Lung (tissue), 12 donors: ENCODE measurements around the gene ABHD12. TPM values are rescaled to one million over a fixed set of nuclear protein-coding genes. Genes with fewer than 3 reads are reported as not detected.

Source experiments
- ATAC-seq: fragments of 200-7000 bp; cut with Tn5 transposase; one replicate; pipeline ENCODE4 v1.9.1; 2020; ENCODE audit warnings: moderate number of reproducible peaks; ENCODE audit not compliant: insufficient read depth, low FRiP score
- DNase-seq, 3 donors: peaks; one replicate each; pipeline ENCODE4 v3.0.0-alpha.2; 2013 to 2017
- H3K27ac ChIP-seq, 2 donors: one replicate each; pipeline ENCODE4 v1.5.1; 2013; ENCODE audit warnings: mild to moderate bottlenecking in 2 of 2, moderate library complexity in 2 of 2, control low read depth in 1 of 2, inconsistent platforms in 1 of 2, low read depth in 1 of 2, low read length in 1 of 2
- H3K27me3 ChIP-seq, 3 donors: one replicate each; pipeline ENCODE4 v1.5.1; 2013; ENCODE audit warnings: low read length in 2 of 3; ENCODE audit not compliant: control insufficient read depth in 3 of 3, insufficient read depth in 3 of 3
- H3K36me3 ChIP-seq, 4 donors: one replicate each; pipeline ENCODE4 v1.5.1; 2013; ENCODE audit warnings: low read length in 4 of 4, mild to moderate bottlenecking in 1 of 4, moderate library complexity in 1 of 4; ENCODE audit not compliant: control insufficient read depth in 4 of 4, insufficient read depth in 4 of 4
- H3K4me1 ChIP-seq, 5 donors: one replicate each; pipeline ENCODE4 v1.5.1; 2013; ENCODE audit warnings: low read length in 5 of 5, mild to moderate bottlenecking in 2 of 5, moderate library complexity in 1 of 5; ENCODE audit not compliant: control insufficient read depth in 5 of 5, insufficient read depth in 5 of 5
- H3K4me3 ChIP-seq: one replicate; pipeline ENCODE4 v1.5.1; 2013; ENCODE audit warnings: mild to moderate bottlenecking, control low read depth, moderate library complexity
- H3K9ac ChIP-seq, 2 donors: one replicate each; pipeline ENCODE4 v1.5.1; 2013; ENCODE audit warnings: low read length in 2 of 2, control low read depth in 1 of 2; ENCODE audit not compliant: insufficient read depth in 1 of 2
- H3K9me3 ChIP-seq, 4 donors: one replicate each; pipeline ENCODE4 v1.5.1; 2013; ENCODE audit warnings: low read length in 3 of 4, mild to moderate bottlenecking in 1 of 4, moderate library complexity in 1 of 4; ENCODE audit not compliant: control insufficient read depth in 4 of 4, insufficient read depth in 3 of 4
- CTCF ChIP-seq: IDR thresholded peaks from 2 replicates; pipeline ENCODE4 v1.5.1; 2012; ENCODE audit warnings: mild to moderate bottlenecking; ENCODE audit errors: control extremely low read depth, extremely low read depth
- WGBS, 2 donors: extraction: QIAGEN DNeasy Blood & Tissue Kit; methylation state at CpG; one replicate each; pipeline ENCODE4 v1.1.7; 2013; 5-methylcytosine and 5-hydroxymethylcytosine counted together
- polyA plus RNA-seq, 2 donors: library from polyadenylated mRNA; stranded (reverse); fragments of 200-250 nt; gene quantifications; one replicate each; pipeline ENCODE4 v1.2.1, GENCODE V29; 2013
- total RNA-seq, 2 donors: library from RNA; depleted of rRNA in 1 of 2; stranded (reverse); fragments of >200 nt in 1 of 2; gene quantifications; one replicate each; pipeline ENCODE4 v1.2.1, GENCODE V29; 2014 to 2021
- donor health status: control.
- donor health status: control.
- donor health status: Bipolar disorder and iron deficiency.
- donor health status: healthy.
- donor health status: DM: yes; HTN: yes; CAD: no.

ABHD12 gene
- total and polyA plus RNA-seq, 4 donors: 34.3 to 58.1 (median 44.6) TPM

- 97 to 98% methylated on average over 5 of the region's 5 CpGs for WGBS, 2 donors
- Histone ChIP-seq H3K27ac (no peak overlapping the region), H3K36me3 (no peaks in the 10 kb centered on the region), H3K9me3 (peaks cover 0 to 2% (median 0%) of the 10 kb centered on the region in 4 donors), H3K4me3 (no peak overlapping the region), H3K4me1 (peaks cover 0 to 4% (median 0%) of the 10 kb centered on the region in 5 donors), H3K27me3 (no peaks in the 10 kb centered on the region), H3K9ac (no peak overlapping the region)
- no peak for ATAC-seq
- no peak for TF ChIP-seq CTCF
- DNase-seq: no peak
Observed at GRCh38 chr20:25368976-25369375, 21.7 kb downstream of the ABHD12 start.

GRCh38 chr20:25368526-25368925 lies 22.1 kb downstream of the ABHD12 start:
- H3K36me3 ChIP-seq: no peaks in the 10 kb centered on the region
- no peak for TF ChIP-seq CTCF
- H3K27ac ChIP-seq: no peak overlapping the region

GRCh38 chr20:25364879-25365699 lies 25.5 kb downstream of the ABHD12 start:
- TF ChIP-seq CTCF: no peak
- Histone ChIP-seq H3K4me3 (no peak overlapping the region), H3K4me1 (peaks cover 0 to 6% (median 0%) of the 10 kb centered on the region in 5 donors), H3K27ac (no peak overlapping the region), H3K9me3 (no peaks in the 10 kb centered on the region), H3K9ac (no peak overlapping the region), H3K36me3 (no peaks in the 10 kb centered on the region), H3K27me3 (no peaks in the 10 kb centered on the region)
- no peak for ATAC-seq
- DNase-seq: no peak
- 90 to 95% methylated on average over 2 of the region's 2 CpGs for WGBS, 2 donors

More at GRCh38 chr20:25368526-25368925, 22.1 kb downstream of the ABHD12 start:
- Histone ChIP-seq H3K9ac (no peak overlapping the region), H3K27me3 (no peaks in the 10 kb centered on the region), H3K4me1 (peaks cover 0 to 4% (median 0%) of the 10 kb centered on the region in 5 donors), H3K4me3 (no peak overlapping the region), H3K9me3 (peaks cover 0 to 2% (median 0%) of the 10 kb centered on the region in 4 donors)
- WGBS, 2 donors: 98% methylated on average over 10 of the region's 10 CpGs
- ATAC-seq (no peak), DNase-seq (no peak)
